T follicular helper cell (primary cell): ENCODE measurements around the gene FAM217B.
"Not testable (repeated sequence)": the region's sequence is repeated elsewhere in the genome, so short reads cannot be mapped to it uniquely, and the experiment has no call there.

Experiments used
- DNase-seq: peaks from one replicate; pipeline ENCODE4 v3.0.0-alpha.2; 2020; ENCODE audit warnings: low read depth

Gene FAM217B

GRCh38 chr20:59939052-59939878 is 924 bp upstream of the FAM217B start:
- no peak for DNase-seq

- DNase-seq = no peak
Measured at GRCh38 chr20:59939879-59940128, 385 bp upstream of the FAM217B start.

GRCh38 chr20:59940956-59941294 is 736 bp downstream of the FAM217B start:
- no peak for DNase-seq

GRCh38 chr20:59942245-59942644 is 2.1 kb downstream of the FAM217B start:
- no peak for DNase-seq

- no peak for DNase-seq
Measured at GRCh38 chr20:59944726-59945125, 4.5 kb downstream of the FAM217B start.

- DNase-seq = no peak
Measured at GRCh38 chr20:59945175-59945574, 5.0 kb downstream of the FAM217B start.

GRCh38 chr20:59945731-59946130 is 5.5 kb downstream of the FAM217B start:
- DNase-seq = no peak

- DNase-seq = no peak
Measured at GRCh38 chr20:59947376-59947775, 7.2 kb downstream of the FAM217B start.

GRCh38 chr20:59948212-59948611 is 8.0 kb downstream of the FAM217B start:
- DNase-seq = no peak

- no peak for DNase-seq
Measured at GRCh38 chr20:59948828-59949720, 8.9 kb downstream of the FAM217B start.

- no peak for DNase-seq
Measured at GRCh38 chr20:59949911-59950310, 9.7 kb downstream of the FAM217B start.

- DNase-seq = no peak
Measured at GRCh38 chr20:59954718-59955117, 14.5 kb downstream of the FAM217B start.

GRCh38 chr20:59955131-59955796 is 15.1 kb downstream of the FAM217B start:
- no peak for DNase-seq

- not testable (repeated sequence) for DNase-seq
Measured at GRCh38 chr20:59957568-59957967, 17.4 kb downstream of the FAM217B start.

- DNase-seq = no peak
Measured at GRCh38 chr20:59958123-59958522, 17.9 kb downstream of the FAM217B start, which contains the start of gene CDH26. Gene CDH26 (plus strand): TSS chr20:59958423. CDS start chr20:59958727, 304 bp downstream.

- no peak for DNase-seq
Measured at GRCh38 chr20:59958626-59959025, 18.4 kb downstream of the FAM217B start.

- DNase-seq = no peak
Measured at GRCh38 chr20:59961423-59961822, 21.2 kb downstream of the FAM217B start.

- DNase-seq = no peak
Measured at GRCh38 chr20:59962155-59962554, 22.0 kb downstream of the FAM217B start.

GRCh38 chr20:59966428-59966827 is 26.2 kb downstream of the FAM217B start:
- DNase-seq = no peak

- no peak for DNase-seq
Measured at GRCh38 chr20:59971428-59971827, 31.2 kb downstream of the FAM217B start.

- no peak for DNase-seq
Measured at GRCh38 chr20:59972037-59972801, 32.0 kb downstream of the FAM217B start.
